Adipose tissue (tissue), 3 donors: Measurements from ENCODE around the gene KANK2. TPM values are rescaled to one million over a fixed set of nuclear protein-coding genes. Genes with fewer than 3 reads are reported as not detected.
A peak's percentile ranks its signal among the peaks of the same experiment; 100 is the strongest.
"Not testable (repeated sequence)": the region's sequence is repeated elsewhere in the genome, so short reads cannot be mapped to it uniquely, and the experiment has no call there.

Experiments used
- H3K27ac ChIP-seq: one replicate; pipeline ENCODE4 v1.5.1; 2013; ENCODE audit warnings: low read depth, low read length
- WGBS, 3 donors: extraction: QIAGEN DNeasy Blood & Tissue Kit; methylation state at CpG; one replicate each; pipeline ENCODE4 v1.1.7; 2013; 5-methylcytosine and 5-hydroxymethylcytosine counted together
- polyA plus RNA-seq, 3 donors: library from polyadenylated mRNA; stranded (reverse); fragments of 200-250 nt; gene quantifications; one replicate each; pipeline ENCODE4 v1.2.3, GENCODE V29; 2013
- donor health status: healthy with polysubstance abuse.
- donor health status: Bipolar disorder and iron deficiency.
- donor health status: healthy.

The KANK2 gene
- polyA plus RNA-seq, 3 donors: 34.3 to 583 (median 148) TPM

DNA sequence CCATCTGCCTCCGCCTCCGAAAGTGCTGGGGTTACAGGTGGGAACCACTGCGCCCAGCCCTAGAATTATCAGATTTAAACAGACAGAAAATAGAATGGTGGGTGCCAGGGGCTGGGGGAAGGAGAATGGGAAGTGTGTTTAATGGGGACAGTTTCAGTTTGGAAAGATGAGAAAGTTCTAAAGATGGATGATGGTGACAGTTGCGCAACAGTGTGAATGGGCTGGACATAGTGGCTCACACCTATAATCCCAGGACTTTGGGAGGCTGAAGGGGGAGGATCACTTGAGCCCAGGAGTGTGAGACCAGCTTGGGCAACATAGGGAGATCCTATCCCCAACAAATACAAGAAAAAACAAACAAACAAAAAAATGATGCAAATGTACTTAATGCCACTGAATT lies 15.9 kb downstream of the KANK2 start:
- 88 to 95% (median 88%) methylated on average over 4 of the region's 4 CpGs for WGBS, 3 donors
- no peak overlapping the region for H3K27ac ChIP-seq

DNA sequence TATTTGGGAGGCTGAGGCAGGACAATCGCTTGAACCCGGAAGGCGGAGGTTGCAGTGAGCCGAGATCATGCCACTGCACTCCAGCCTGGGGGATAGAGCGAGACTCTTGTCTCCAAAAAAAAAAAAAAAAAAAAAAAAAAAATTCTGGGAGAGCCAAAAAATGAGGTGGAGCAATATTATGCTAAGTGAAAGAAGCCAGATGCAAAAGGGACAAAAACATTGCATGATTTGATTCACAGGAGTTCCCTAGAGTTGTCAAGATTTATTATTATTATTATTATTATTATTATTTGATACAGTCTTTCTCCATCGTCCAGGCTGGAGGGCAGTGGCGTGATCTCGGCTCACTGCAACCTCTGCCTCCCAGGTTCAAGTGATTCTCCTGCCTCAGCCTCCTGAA lies 16.4 kb downstream of the KANK2 start:
- not testable (repeated sequence) for H3K27ac ChIP-seq
- 67 to 81% (median 77%) methylated on average over 8 of the region's 8 CpGs for WGBS, 3 donors

GRCh38 chr19:11180346-11180745 lies 17.0 kb downstream of the KANK2 start:
- no peak overlapping the region for H3K27ac ChIP-seq
- 48 to 69% (median 50%) methylated on average over 8 of the region's 8 CpGs for WGBS, 3 donors

GRCh38 chr19:11179716-11180297 lies 17.5 kb downstream of the KANK2 start:
- WGBS, 3 donors: 35 to 73% (median 45%) methylated on average over 11 of the region's 11 CpGs
- no peak overlapping the region for H3K27ac ChIP-seq

DNA sequence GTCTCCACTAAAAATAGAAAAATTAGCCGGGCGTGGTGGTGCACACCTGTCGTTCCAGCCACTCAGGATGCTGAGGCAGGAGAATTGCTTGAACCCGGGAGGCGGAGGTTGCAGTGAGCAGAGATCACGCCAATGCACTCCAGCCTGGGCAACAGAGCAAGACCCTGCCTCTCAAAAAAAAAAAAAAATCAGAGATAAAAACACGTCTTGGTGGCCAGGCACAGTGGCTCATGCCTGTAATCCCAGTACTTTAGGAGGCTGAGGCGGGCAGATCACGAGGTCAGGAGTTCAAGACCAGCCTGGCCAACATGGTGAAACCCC lies 18.2 kb downstream of the KANK2 start:
- 84 to 97% (median 89%) methylated on average over 9 of the region's 9 CpGs for WGBS, 3 donors
- H3K27ac ChIP-seq: not testable (repeated sequence)

DNA sequence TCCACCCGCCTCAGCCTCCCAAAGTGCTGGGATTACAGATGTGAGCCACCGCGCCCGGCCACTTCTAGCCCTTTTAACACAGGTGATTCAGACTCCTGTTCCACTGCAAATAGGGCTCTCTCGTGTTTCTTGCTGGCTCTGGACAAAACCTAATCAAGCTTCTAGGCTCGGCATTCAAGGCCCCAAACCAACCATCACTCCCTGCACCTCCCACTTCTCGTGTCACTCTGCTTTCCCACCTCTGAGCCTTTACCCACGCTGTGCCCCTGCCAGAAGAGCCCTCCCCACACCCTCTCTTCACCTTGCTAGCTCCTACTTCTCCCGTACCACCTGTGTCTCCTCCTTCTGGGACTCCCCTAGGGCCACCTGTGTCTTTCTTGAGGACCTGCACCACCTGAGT lies 19.8 kb downstream of the KANK2 start:
- WGBS, 3 donors: 88 to 96% (median 92%) methylated on average over 9 of the region's 9 CpGs
- H3K27ac ChIP-seq: no peak overlapping the region

- no peak overlapping the region for H3K27ac ChIP-seq
- WGBS, 3 donors: 92 to 94% (median 93%) methylated on average over 18 of the region's 18 CpGs
Measured at GRCh38 chr19:11176466-11177193, 20.7 kb downstream of the KANK2 start.

DNA sequence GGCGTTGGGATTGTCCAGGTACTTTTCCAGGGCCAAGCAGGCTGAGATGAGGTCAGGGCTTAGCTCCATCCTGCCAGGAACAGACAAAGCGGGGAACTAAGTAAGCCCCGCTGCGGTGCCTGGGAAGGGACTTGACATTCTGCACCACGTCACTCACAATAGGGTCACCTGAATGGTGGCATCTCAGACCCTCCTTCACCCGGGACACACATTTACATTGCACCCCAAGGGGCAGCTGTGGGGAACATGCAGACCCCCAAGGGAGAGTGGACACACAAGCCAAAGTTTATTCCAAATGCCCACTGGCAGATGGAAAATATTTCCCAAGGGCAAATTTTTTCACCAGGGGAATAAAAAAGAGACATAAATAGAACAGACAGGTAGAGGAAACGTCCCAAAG lies 21.4 kb downstream of the KANK2 start:
- WGBS, 3 donors: 91 to 95% (median 91%) methylated on average over 7 of the region's 7 CpGs

DNA sequence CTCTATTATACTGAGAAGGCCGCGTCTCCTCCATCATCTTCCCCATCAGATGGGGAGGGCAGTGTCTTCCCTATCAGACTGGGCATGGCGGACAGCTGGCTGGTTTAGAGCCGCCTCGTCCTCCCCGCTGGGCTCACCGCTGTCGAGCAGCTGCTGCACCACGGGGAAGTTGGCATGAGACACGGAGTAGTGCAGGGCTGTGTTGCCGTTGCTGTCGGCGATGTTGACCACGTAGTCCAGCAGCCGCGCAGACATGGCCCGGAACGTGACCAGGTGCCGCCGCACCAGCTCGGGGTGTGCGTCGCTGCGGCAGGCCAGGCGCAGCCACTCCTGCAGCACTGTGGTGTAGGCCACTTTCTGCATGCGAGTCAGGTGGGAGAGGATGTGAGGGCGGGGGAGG lies 23.0 kb downstream of the KANK2 start:
- H3K27ac ChIP-seq: no peak overlapping the region

More for the DNA sequence above, 21.4 kb downstream of the KANK2 start:
- H3K27ac ChIP-seq: peak overlapping the region; percentile 12

DNA sequence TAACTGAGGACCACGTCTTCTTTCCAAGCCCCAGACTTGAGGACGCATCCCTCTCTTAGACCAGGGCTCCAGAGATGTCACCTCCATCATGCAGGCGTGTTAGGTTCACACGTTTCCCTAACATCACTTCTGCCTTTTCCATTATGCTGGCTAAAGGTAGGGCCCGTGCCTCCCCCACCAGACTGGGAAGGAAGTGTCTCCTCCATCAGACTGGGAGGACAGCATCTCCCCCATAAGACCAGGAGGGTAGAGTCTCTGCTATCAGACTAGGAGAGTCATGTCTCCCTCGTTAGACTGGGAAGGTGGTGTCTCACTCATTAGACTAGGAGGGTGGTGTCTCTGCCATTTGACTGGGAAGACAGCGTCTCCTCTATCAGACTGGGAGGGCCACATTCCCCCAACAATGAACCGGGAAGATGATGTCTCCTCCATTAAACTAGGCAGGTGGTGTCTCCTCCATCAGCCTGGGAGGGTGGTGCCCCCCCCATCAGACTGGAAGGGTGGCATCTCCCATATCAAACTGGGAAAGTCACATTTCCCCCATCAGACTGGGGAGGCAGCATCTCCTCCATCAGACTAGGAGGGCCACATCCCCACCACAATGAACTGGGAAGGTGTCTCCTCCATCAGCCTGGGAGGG lies 23.7 kb downstream of the KANK2 start:
- no peak overlapping the region for H3K27ac ChIP-seq
- 81 to 83% (median 81%) methylated on average over 8 of the region's 8 CpGs for WGBS, 3 donors

More for the DNA sequence above, 23.0 kb downstream of the KANK2 start:
- 94 to 96% (median 95%) methylated on average over 27 of the region's 27 CpGs for WGBS, 3 donors

- WGBS, 3 donors: 69 to 94% (median 80%) methylated on average over 6 of the region's 6 CpGs
- no peak overlapping the region for H3K27ac ChIP-seq
Measured at GRCh38 chr19:11172576-11172975, 24.8 kb downstream of the KANK2 start.

GRCh38 chr19:11171144-11171543 lies 26.2 kb downstream of the KANK2 start:
- 73 to 82% (median 79%) methylated on average over 5 of the region's 5 CpGs for WGBS, 3 donors
- no peak overlapping the region for H3K27ac ChIP-seq

DNA sequence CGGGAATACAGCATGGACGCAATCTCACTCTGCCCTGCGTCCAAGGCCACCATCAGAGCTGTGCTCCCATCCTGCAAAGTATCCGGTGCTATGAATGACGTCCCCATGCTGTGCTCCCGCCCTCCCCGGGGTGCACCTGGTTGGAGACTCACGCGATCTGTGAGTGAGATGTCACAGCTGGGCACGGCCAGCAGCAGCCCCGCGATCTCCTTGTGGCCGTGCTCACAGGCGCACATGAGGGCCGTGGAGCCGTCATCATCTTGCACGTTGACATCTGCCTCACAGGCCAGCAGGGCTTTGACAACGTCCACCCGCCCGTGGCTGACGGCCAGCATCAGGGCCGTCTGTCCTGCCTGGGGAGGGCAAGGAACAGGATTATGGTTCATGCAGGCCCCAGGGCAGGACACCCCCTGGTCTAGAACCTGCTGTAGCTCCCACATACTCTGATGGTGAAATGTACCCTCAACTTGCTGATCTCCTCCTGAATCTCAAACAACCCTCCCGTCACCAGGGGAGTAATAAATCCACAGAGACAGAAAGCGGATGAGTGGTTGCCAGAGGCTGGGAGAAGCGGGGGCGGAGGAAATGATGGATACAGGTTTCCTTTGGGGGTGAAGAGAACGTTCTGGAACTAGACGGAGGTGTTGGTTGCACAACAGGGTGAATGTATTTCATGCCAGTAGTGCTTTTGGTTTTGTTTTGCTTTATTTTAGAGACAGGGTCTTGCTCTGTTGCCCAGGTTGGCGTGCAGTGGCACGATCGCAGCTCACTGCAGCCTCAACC lies 27.3 kb downstream of the KANK2 start:
- H3K27ac ChIP-seq: no peak overlapping the region
- 78 to 88% (median 79%) methylated on average over 31 of the region's 31 CpGs for WGBS, 3 donors

DNA sequence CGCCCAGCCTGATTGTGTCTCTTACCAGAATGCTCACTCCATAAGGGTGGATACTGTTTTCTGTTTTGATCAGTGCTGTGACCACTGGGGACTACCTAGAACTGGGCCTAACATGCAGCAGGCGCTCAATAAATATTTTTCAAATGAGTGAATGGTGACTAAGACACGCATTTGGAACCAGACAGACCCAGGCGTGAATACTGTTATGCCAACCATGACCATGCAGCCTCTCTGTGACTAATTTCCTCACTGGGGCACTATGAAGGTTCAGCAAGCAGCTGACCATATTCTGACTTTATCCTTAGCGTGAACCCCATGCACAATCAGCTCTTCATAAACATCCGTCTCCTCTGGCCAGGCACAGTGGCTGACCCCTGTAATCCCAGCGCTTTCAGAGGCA lies 28.8 kb downstream of the KANK2 start:
- WGBS, 3 donors: 86 to 97% (median 92%) methylated on average over 7 of the region's 7 CpGs
- no peak overlapping the region for H3K27ac ChIP-seq

DNA sequence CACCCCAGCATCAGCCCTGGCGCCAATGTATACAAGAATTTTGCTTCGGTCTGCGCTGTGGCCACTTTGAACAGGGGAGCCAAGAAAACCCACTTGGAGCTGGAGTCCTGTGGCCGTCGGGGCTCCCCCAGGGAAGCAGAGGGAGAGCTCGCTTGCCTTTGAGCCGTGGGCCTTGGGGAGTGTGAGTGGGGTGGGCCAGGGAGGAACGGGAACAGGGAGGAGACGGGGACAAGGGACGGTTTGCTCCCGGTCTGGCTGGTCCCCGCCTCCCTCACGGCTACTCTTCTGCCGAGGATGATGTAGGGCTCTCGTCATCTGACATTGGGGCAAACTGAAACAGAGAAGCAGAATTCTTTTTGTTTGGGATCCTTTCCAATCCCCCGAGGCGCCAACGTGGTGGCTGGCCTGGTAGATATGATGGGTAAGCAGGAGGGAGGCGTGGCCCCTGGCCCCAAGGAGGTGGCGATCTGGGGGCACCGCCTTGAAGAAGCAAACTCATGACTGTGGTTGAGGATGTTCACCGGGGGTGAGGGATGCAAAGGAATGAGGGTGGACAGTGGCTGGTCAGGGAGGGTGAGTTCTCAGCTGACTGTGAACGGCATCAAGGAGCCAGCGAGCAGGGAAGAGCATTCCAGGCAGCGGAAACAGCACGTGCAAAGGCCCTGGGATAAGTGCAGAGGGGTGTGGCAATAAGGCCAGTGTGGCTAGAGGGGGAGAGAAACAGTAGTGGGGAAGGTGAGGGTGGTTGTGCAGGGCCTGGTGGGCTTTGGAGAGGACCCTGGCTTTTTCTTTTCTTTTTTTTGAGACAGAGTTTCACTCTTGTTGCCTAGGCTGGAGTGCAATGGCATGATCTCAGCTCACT lies 30.8 kb downstream of the KANK2 start:
- 63 to 82% (median 71%) methylated on average over 25 to 26 of the region's 26 CpGs for WGBS, 3 donors
- H3K27ac ChIP-seq: no peak overlapping the region

DNA sequence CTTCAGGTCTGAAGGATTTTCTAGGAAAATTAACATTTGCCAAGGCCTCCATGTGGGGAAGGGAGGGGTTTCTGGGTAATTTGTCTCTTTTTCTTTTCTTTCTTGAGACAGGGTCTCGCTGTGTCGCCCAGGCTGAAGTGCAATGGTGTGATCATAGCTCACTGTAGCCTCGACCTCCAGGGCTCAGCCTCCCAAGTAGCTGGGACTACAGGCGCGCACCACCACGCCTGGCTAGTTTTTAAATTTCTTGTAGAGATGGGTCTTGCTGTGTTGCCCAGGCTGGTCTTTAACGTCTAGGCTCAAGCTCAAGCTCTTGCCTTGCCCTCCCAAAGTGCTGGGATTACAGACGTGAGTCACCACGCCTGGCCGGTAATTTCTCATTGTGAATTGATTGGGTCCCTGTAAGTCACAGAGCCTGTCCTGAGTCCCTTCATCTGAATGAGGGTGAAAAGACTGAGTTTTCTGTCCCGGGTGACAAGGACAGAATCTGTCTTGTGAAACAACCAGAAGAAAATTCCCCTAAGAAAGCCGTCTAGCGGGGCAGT lies 31.8 kb downstream of the KANK2 start:
- 72 to 88% (median 82%) methylated on average over 13 of the region's 13 CpGs for WGBS, 3 donors

DNA sequence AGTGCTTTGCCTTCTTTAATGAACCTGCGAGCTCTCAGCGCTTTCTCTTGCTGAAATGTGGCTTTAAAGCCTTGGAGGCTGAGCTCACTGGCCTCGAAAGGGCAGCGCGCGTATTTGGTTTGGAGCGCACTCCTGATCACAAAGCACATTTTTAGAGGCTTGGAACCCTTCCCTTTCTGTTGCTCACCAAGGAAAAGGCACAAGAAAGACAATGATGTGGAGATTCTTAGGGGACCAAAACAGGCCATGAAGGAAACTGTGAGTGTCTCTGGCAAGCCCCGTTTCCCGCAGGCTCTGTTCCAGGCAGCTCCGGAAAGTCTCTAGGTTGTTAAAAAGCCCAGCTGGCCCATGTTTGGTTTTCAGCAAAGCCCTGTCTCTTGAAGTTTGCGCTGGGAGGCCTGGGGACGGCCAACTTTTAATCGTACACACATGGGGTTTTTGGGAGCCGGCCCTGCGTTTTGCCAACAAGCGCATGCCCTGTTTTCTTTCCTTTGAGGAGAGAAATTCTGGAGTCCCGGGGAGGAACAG lies 32.4 kb downstream of the KANK2 start:
- peak overlapping the region; percentile 51 for H3K27ac ChIP-seq
- WGBS, 3 donors: 37 to 74% (median 51%) methylated on average over 17 of the region's 17 CpGs

More for the DNA sequence above, 31.8 kb downstream of the KANK2 start:
- peak overlapping the region; percentile 17 for H3K27ac ChIP-seq

- WGBS, 3 donors: 72 to 82% (median 73%) methylated on average over 11 of the region's 11 CpGs
- no peak overlapping the region for H3K27ac ChIP-seq
Measured at GRCh38 chr19:11164296-11164695, 33.0 kb downstream of the KANK2 start.
